Ishikawa (cell line): Measurements from ENCODE around the gene PIGU.

ENCODE experiments used
- CEBPB ChIP-seq: IDR thresholded peaks from 2 replicates; pipeline ENCODE4 v1.6.1; 2012
- CREB1 ChIP-seq: IDR thresholded peaks from 2 replicates; pipeline ENCODE4 v1.6.1; 2012; ENCODE audit warnings: low read depth
- EGR1 ChIP-seq: IDR thresholded peaks from 2 replicates; pipeline ENCODE4 v1.6.1; 2012
- EP300 ChIP-seq: IDR thresholded peaks from 2 replicates; pipeline ENCODE4 v1.6.1; 2012; ENCODE audit warnings: borderline replicate concordance
- FOXM1 ChIP-seq: IDR thresholded peaks from 2 replicates; pipeline ENCODE4 v1.6.1; 2012; ENCODE audit warnings: low read depth, borderline replicate concordance
- NFIC ChIP-seq: IDR thresholded peaks from 2 replicates; pipeline ENCODE4 v1.6.1; 2012
- TAF1 ChIP-seq: IDR thresholded peaks from 2 replicates; pipeline ENCODE4 v1.6.1; 2012; ENCODE audit warnings: low read depth, mild to moderate bottlenecking
- TCF12 ChIP-seq: IDR thresholded peaks from 2 replicates; pipeline ENCODE4 v1.6.1; 2012; ENCODE audit warnings: low read depth
- TEAD4 ChIP-seq: IDR thresholded peaks from 2 replicates; pipeline ENCODE4 v1.6.1; 2012
- YY1 ChIP-seq: IDR thresholded peaks from 2 replicates; pipeline ENCODE4 v1.6.1; 2012; ENCODE audit warnings: low read depth
- TF ChIP-seq, protein P1 (sequence below): IDR thresholded peaks from 2 replicates; pipeline ENCODE4 v1.6.1; 2012
- TF ChIP-seq, protein P2 (sequence below): IDR thresholded peaks from 2 replicates; pipeline ENCODE4 v1.6.1; 2012
- TF ChIP-seq, protein P3 (sequence below): IDR thresholded peaks from 2 replicates; pipeline ENCODE4 v1.6.1; 2012; ENCODE audit warnings: low read depth, mild to moderate bottlenecking

DNA sequence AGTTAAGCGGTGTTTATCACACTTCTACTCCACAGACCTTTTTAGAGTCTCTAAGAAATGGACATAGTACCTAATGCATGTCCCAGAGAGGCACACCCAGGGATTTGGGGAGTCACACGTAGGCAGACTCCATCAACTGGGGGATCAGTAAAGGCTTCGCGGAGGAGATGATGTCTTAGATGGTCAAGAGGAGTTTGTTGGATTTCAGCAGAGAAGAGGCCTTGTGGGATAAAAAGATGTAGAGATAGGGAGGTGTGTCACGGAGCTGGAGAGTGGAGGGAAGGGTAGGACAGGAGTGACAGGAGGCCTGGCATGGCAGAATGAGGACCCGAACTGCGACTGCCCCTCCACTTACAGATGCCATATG, 151.6 kb downstream of the PIGU start:
- TF ChIP-seq CREB1 (no peak), TCF12 (no peak), CEBPB (no peak), EGR1 (no peak), EP300 (no peak), TEAD4 (no peak), NFIC (no peak), FOXM1 (no peak), TAF1 (no peak), YY1 (no peak)
- TF ChIP-seq, protein P1, sequence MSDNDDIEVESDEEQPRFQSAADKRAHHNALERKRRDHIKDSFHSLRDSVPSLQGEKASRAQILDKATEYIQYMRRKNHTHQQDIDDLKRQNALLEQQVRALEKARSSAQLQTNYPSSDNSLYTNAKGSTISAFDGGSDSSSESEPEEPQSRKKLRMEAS: no peak
- TF ChIP-seq, protein P2, sequence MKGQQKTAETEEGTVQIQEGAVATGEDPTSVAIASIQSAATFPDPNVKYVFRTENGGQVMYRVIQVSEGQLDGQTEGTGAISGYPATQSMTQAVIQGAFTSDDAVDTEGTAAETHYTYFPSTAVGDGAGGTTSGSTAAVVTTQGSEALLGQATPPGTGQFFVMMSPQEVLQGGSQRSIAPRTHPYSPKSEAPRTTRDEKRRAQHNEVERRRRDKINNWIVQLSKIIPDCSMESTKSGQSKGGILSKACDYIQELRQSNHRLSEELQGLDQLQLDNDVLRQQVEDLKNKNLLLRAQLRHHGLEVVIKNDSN: no peak
- TF ChIP-seq, protein P3, sequence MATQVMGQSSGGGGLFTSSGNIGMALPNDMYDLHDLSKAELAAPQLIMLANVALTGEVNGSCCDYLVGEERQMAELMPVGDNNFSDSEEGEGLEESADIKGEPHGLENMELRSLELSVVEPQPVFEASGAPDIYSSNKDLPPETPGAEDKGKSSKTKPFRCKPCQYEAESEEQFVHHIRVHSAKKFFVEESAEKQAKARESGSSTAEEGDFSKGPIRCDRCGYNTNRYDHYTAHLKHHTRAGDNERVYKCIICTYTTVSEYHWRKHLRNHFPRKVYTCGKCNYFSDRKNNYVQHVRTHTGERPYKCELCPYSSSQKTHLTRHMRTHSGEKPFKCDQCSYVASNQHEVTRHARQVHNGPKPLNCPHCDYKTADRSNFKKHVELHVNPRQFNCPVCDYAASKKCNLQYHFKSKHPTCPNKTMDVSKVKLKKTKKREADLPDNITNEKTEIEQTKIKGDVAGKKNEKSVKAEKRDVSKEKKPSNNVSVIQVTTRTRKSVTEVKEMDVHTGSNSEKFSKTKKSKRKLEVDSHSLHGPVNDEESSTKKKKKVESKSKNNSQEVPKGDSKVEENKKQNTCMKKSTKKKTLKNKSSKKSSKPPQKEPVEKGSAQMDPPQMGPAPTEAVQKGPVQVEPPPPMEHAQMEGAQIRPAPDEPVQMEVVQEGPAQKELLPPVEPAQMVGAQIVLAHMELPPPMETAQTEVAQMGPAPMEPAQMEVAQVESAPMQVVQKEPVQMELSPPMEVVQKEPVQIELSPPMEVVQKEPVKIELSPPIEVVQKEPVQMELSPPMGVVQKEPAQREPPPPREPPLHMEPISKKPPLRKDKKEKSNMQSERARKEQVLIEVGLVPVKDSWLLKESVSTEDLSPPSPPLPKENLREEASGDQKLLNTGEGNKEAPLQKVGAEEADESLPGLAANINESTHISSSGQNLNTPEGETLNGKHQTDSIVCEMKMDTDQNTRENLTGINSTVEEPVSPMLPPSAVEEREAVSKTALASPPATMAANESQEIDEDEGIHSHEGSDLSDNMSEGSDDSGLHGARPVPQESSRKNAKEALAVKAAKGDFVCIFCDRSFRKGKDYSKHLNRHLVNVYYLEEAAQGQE: no peak
